HCT116 (cell line): ENCODE measurements around the gene CNTN5. TPM values are rescaled to one million over a fixed set of nuclear protein-coding genes. Genes with fewer than 3 reads are reported as not detected.

ENCODE experiments used
- ATAC-seq: fragments of 200-7000 bp; cut with Tn5 transposase; 2 replicates; pipeline ENCODE4 v1.9.1; 2020; ENCODE audit warnings: mild to moderate bottlenecking, moderate library complexity
- BruUV-seq: library from RNA; stranded (reverse); fragments of 400-500 nt; replicated peaks from 2 replicates; lab custom pipeline; 2021; lab: Mats Ljungman, UMichigan
- CTCF ChIA-PET: fragments of 300-600 bp; sonication (Branson Sonifier 250); formaldehyde crosslinking; loops from one replicate; lab custom pipeline; 2021; ENCODE audit warnings: antibody characterized with exemption; lab: Charles Lee
- POLR2A ChIA-PET: fragments of 300-600, 350-600 bp; sonication (Branson Sonifier 250); formaldehyde crosslinking; loops from one replicate; lab custom pipeline; 2021; ENCODE audit warnings: antibody characterized with exemption; lab: Charles Lee
- RAD21 ChIA-PET, 2 experiments: fragments of 300-600 bp; sonication (Branson Sonifier 250); formaldehyde crosslinking; loops; one replicate each; lab custom pipeline; 2023; ENCODE audit warnings: low total read pairs in 2 of 2; ENCODE audit not compliant: uncharacterized antibody in 2 of 2, unreplicated experiment in 2 of 2, low non-redundant PET in 1 of 2; lab: Charles Lee
- DNase-seq: peaks from one replicate; pipeline ENCODE4 v3.0.0-alpha.2; 2010; ENCODE audit warnings: low read depth, low spot score
- H2AFZ ChIP-seq: fragments of 200-600 bp; shearing (Covaris generic), sonication (generic); 2 replicates; pipeline ENCODE4 v1.6.1; 2017; ENCODE audit warnings: low read depth, mixed run types, mixed read lengths, antibody characterized with exemption, low read length; ENCODE audit not compliant: poor library complexity, severe bottlenecking
- H3K27ac ChIP-seq: 2 replicates; pipeline ENCODE4 v1.5.1; 2012; ENCODE audit warnings: low read depth, low read length
- H3K27me3 ChIP-seq: fragments of 200-600 bp; sonication (generic); 2 replicates; pipeline ENCODE4 v1.6.1; 2016; ENCODE audit warnings: mixed run types, low read length, mixed read lengths; ENCODE audit not compliant: insufficient read depth
- H3K36me3 ChIP-seq, 2 experiments: fragments of 200-500 bp in 1 of 2; fragments of 200-600 bp in 1 of 2; sonication (Bioruptor generic) in 1 of 2; sonication (generic) in 1 of 2; 2 replicates each; pipeline versions ENCODE4 v1.5.1 to v1.6.1; 2014 to 2016; ENCODE audit warnings: low read length in 2 of 2, inconsistent platforms in 1 of 2, mixed read lengths in 1 of 2, mixed run types in 1 of 2; ENCODE audit not compliant: insufficient read depth in 2 of 2, control insufficient read depth in 1 of 2
- H3K4me1 ChIP-seq, 2 experiments: fragments of 200-600 bp in 1 of 2; sonication (generic) in 1 of 2; 2 replicates each; pipeline versions ENCODE4 v1.5.1 to v1.6.1; 2012 to 2017; ENCODE audit warnings: low read length in 2 of 2, inconsistent platforms in 1 of 2, mild to moderate bottlenecking in 1 of 2, mixed read lengths in 1 of 2, mixed run types in 1 of 2, moderate library complexity in 1 of 2; ENCODE audit not compliant: insufficient read depth in 2 of 2, control insufficient read depth in 1 of 2
- H3K4me2 ChIP-seq: fragments of 200-600 bp; sonication (generic); 2 replicates; pipeline ENCODE4 v1.6.1; 2017; ENCODE audit warnings: mixed run types, low read length, mixed read lengths
- H3K4me3 ChIP-seq, 2 experiments: fragments of 200-600 bp in 1 of 2; sonication (generic) in 1 of 2; replicated peaks in 1 of 2; 2 replicates each; pipeline ENCODE4 v1.5.1; 2011 to 2016; ENCODE audit warnings: low read length in 2 of 2, control low read depth in 1 of 2, low read depth in 1 of 2, mild to moderate bottlenecking in 1 of 2, mixed read lengths in 1 of 2, mixed run types in 1 of 2
- H3K79me2 ChIP-seq: fragments of 200-600 bp; sonication (generic); 2 replicates; pipeline ENCODE4 v1.6.1; 2017; ENCODE audit warnings: mild to moderate bottlenecking, mixed run types, low read length, moderate library complexity, mixed read lengths; ENCODE audit not compliant: insufficient read depth
- H3K9ac ChIP-seq: fragments of 200-600 bp; sonication (generic); 2 replicates; pipeline ENCODE4 v1.6.1; 2016; ENCODE audit warnings: low read length, mixed read lengths
- H3K9me2 ChIP-seq: fragments of 200-600 bp; sonication (generic), shearing (Covaris generic); 2 replicates; pipeline ENCODE4 v1.6.1; 2017; ENCODE audit warnings: mixed run types, mild to moderate bottlenecking, moderate library complexity; ENCODE audit not compliant: insufficient read depth
- H3K9me3 ChIP-seq, 2 experiments: fragments of 200-500 bp in 1 of 2; fragments of 200-600 bp in 1 of 2; sonication (Bioruptor generic) in 1 of 2; sonication (generic) in 1 of 2; 2 replicates each; pipeline ENCODE4 v1.6.1; 2014 to 2017; ENCODE audit warnings: low read length in 2 of 2, mixed read lengths in 2 of 2, inconsistent platforms in 1 of 2, low read depth in 1 of 2, mild to moderate bottlenecking in 1 of 2, mixed run types in 1 of 2, moderate library complexity in 1 of 2; ENCODE audit not compliant: control insufficient read depth in 1 of 2, insufficient read depth in 1 of 2
- H4K20me1 ChIP-seq: fragments of 200-600 bp; sonication (generic), shearing (Covaris generic); 2 replicates; pipeline ENCODE4 v1.6.1; 2017; ENCODE audit warnings: mixed run types, mild to moderate bottlenecking, moderate library complexity; ENCODE audit not compliant: insufficient read depth
- ATF3 ChIP-seq: IDR thresholded peaks from 2 replicates; pipeline ENCODE4 v1.6.1; 2012
- EGR1 ChIP-seq: IDR thresholded peaks from 2 replicates; pipeline ENCODE4 v1.6.1; 2012; ENCODE audit warnings: low read depth
- FOSL1 ChIP-seq: IDR thresholded peaks from 2 replicates; pipeline ENCODE4 v1.6.1; 2012; ENCODE audit warnings: low read depth
- POLR2A ChIP-seq: IDR thresholded peaks from 2 replicates; pipeline ENCODE4 v1.7.0; 2011; ENCODE audit warnings: borderline replicate concordance; ENCODE audit not compliant: insufficient read depth, insufficient read length; ENCODE audit errors: extremely low read depth
- TCF7L2 ChIP-seq: IDR thresholded peaks from 2 replicates; pipeline ENCODE4 v1.7.0; 2011; ENCODE audit warnings: borderline replicate concordance, inconsistent platforms; ENCODE audit not compliant: insufficient read depth, insufficient read length; ENCODE audit errors: extremely low read depth
- ZFX ChIP-seq: fragments of 450-650 bp; IDR thresholded peaks from 2 replicates; pipeline ENCODE4 v1.6.1; 2017
- intact Hi-C: fragments of 100-400 bp; cut with micrococcal nuclease; formaldehyde crosslinking; loops from 2 replicates; pipeline ENCODE4 v1.10.0; 2022
- total RNA-seq: library from RNA; stranded (reverse); gene quantifications from one replicate; pipeline ENCODE4 v1.2.1, GENCODE V29; 2021; ENCODE audit not compliant: unreplicated experiment
- TF ChIP-seq, protein P1 (sequence below): IDR thresholded peaks from 2 replicates; pipeline ENCODE4 v1.6.1; 2012; ENCODE audit warnings: low read depth
- TF ChIP-seq, protein P2 (sequence below), 3 experiments: fragments of 200-600 bp in 1 of 3; sonication (generic) in 1 of 3; IDR thresholded peaks in 2 of 3; conservative IDR thresholded peaks in 1 of 3; 2 replicates each; pipeline ENCODE4 v1.5.1; 2012 to 2017; ENCODE audit warnings: low read depth in 2 of 3, low read length in 2 of 3, antibody characterized with exemption in 1 of 3, borderline replicate concordance in 1 of 3, control low read depth in 1 of 3, mild to moderate bottlenecking in 1 of 3, mixed read lengths in 1 of 3, mixed run types in 1 of 3, moderate library complexity in 1 of 3; ENCODE audit not compliant: insufficient read depth in 1 of 3
- TF ChIP-seq, protein P3 (sequence below): IDR thresholded peaks from 2 replicates; pipeline ENCODE4 v1.6.1; 2012

The CNTN5 gene
- total RNA-seq, 1 experiment from 2014 or later, result not detected

DNA sequence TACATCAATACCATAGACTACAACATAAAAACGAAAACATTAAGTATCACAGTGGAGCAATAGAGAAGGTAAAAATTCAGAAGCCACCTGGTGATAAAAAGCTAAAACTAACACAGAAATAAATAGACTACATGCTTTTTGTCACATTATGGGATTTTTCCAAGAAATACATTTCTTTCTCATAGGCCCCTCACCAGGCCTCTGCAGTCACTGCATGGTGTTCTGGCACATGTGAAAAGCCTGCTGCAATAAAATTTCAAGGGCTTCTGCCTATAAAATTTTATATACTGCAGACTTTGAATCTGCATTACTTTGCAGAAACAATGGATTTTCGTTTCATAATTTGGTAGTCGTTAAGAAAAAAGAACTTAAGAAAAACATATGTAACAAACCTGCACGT is 655.5 kb downstream of the CNTN5 start:
- no peaks in the 10 kb centered on the region for H3K4me1 ChIP-seq
- ATAC-seq, result no peak
- H3K79me2 ChIP-seq, result no peaks in the 10 kb centered on the region
- no peaks in the 10 kb centered on the region for H3K27me3 ChIP-seq
- H3K9ac ChIP-seq, result no peak overlapping the region
- BruUV-seq, result no TSS peak
- no peaks in the 10 kb centered on the region for H4K20me1 ChIP-seq
- TF ChIP-seq TCF7L2 (no peak), FOSL1 (no peak), EGR1 (no peak), POLR2A (no peak), ATF3 (no peak), ZFX (no peak)
- TF ChIP-seq, protein P1, sequence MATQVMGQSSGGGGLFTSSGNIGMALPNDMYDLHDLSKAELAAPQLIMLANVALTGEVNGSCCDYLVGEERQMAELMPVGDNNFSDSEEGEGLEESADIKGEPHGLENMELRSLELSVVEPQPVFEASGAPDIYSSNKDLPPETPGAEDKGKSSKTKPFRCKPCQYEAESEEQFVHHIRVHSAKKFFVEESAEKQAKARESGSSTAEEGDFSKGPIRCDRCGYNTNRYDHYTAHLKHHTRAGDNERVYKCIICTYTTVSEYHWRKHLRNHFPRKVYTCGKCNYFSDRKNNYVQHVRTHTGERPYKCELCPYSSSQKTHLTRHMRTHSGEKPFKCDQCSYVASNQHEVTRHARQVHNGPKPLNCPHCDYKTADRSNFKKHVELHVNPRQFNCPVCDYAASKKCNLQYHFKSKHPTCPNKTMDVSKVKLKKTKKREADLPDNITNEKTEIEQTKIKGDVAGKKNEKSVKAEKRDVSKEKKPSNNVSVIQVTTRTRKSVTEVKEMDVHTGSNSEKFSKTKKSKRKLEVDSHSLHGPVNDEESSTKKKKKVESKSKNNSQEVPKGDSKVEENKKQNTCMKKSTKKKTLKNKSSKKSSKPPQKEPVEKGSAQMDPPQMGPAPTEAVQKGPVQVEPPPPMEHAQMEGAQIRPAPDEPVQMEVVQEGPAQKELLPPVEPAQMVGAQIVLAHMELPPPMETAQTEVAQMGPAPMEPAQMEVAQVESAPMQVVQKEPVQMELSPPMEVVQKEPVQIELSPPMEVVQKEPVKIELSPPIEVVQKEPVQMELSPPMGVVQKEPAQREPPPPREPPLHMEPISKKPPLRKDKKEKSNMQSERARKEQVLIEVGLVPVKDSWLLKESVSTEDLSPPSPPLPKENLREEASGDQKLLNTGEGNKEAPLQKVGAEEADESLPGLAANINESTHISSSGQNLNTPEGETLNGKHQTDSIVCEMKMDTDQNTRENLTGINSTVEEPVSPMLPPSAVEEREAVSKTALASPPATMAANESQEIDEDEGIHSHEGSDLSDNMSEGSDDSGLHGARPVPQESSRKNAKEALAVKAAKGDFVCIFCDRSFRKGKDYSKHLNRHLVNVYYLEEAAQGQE, result no peak
- TF ChIP-seq, protein P2, sequence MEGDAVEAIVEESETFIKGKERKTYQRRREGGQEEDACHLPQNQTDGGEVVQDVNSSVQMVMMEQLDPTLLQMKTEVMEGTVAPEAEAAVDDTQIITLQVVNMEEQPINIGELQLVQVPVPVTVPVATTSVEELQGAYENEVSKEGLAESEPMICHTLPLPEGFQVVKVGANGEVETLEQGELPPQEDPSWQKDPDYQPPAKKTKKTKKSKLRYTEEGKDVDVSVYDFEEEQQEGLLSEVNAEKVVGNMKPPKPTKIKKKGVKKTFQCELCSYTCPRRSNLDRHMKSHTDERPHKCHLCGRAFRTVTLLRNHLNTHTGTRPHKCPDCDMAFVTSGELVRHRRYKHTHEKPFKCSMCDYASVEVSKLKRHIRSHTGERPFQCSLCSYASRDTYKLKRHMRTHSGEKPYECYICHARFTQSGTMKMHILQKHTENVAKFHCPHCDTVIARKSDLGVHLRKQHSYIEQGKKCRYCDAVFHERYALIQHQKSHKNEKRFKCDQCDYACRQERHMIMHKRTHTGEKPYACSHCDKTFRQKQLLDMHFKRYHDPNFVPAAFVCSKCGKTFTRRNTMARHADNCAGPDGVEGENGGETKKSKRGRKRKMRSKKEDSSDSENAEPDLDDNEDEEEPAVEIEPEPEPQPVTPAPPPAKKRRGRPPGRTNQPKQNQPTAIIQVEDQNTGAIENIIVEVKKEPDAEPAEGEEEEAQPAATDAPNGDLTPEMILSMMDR (IDR thresholded peaks at IDR 0.05 in 2 of 3, conservative IDR thresholded peaks at IDR 0.05 in 1 of 3; ENCODE audit: borderline replicate concordance in 1 of 3, insufficient read depth in 1 of 3, low read depth in 2 of 3, low read length in 2 of 3), result no peak
- TF ChIP-seq, protein P3, sequence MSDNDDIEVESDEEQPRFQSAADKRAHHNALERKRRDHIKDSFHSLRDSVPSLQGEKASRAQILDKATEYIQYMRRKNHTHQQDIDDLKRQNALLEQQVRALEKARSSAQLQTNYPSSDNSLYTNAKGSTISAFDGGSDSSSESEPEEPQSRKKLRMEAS, result no peak
- no peak overlapping the region for H3K27ac ChIP-seq
- RAD21 ChIA-PET, result no interaction called here
- DNase-seq, result no peak
- H3K36me3 ChIP-seq, result no peaks in the 10 kb centered on the region
- intact Hi-C loops, result no loop called here
- no peak overlapping the region for H3K4me2 ChIP-seq
- H2AFZ ChIP-seq, result no peak overlapping the region
- CTCF ChIA-PET, result no interaction called here
- H3K9me3 ChIP-seq, result peaks cover 7% of the 10 kb centered on the region in 2 experiments; a peak in 2 of 4 replicates
- H3K4me3 ChIP-seq, result no peak overlapping the region
- H3K9me2 ChIP-seq, result no peaks in the 10 kb centered on the region
- POLR2A ChIA-PET, result no interaction called here
